Neural crest cell (in vitro differentiated cells): ENCODE data around the gene FGD5. TPM values are rescaled to one million over a fixed set of nuclear protein-coding genes. Genes with fewer than 3 reads are reported as not detected.

Source experiments
- DNase-seq: peaks from one replicate; pipeline ENCODE4 v3.0.0; 2021; ENCODE audit warnings: low read depth, mixed read lengths, low spot score
- H3K27ac Mint-ChIP-seq: one replicate; pipeline ENCODE4 v1.8.0; 2021; ENCODE audit warnings: mild to moderate bottlenecking, mixed read lengths; ENCODE audit not compliant: unreplicated experiment
- H3K27me3 Mint-ChIP-seq: 2 replicates; pipeline ENCODE4 v1.8.0; 2021; ENCODE audit warnings: low read depth, mild to moderate bottlenecking, mixed read lengths
- H3K36me3 Mint-ChIP-seq: 2 replicates; pipeline ENCODE4 v1.8.0; 2021; ENCODE audit warnings: low read depth, mild to moderate bottlenecking, mixed read lengths
- H3K4me1 Mint-ChIP-seq: 2 replicates; pipeline ENCODE4 v1.8.0; 2021; ENCODE audit warnings: mixed read lengths
- H3K4me3 Mint-ChIP-seq: one replicate; pipeline ENCODE4 v1.8.0; 2021; ENCODE audit warnings: mild to moderate bottlenecking, mixed read lengths
- H3K9me3 Mint-ChIP-seq: 2 replicates; pipeline ENCODE4 v1.8.0; 2021; ENCODE audit warnings: mixed read lengths
- total RNA-seq: library from RNA; stranded (reverse); gene quantifications from 2 replicates; pipeline ENCODE4 v1.2.1, GENCODE V29; 2021
- TF ChIP-seq, protein P1 (sequence below): fragments of 200-600 bp; sonication (generic); conservative IDR thresholded peaks from 2 replicates; pipeline ENCODE4 v1.5.0; 2021; ENCODE audit warnings: antibody characterized with exemption, mild to moderate bottlenecking

Gene FGD5
- total RNA-seq, 1 donor from 2014 or later: 0.61 TPM

DNA sequence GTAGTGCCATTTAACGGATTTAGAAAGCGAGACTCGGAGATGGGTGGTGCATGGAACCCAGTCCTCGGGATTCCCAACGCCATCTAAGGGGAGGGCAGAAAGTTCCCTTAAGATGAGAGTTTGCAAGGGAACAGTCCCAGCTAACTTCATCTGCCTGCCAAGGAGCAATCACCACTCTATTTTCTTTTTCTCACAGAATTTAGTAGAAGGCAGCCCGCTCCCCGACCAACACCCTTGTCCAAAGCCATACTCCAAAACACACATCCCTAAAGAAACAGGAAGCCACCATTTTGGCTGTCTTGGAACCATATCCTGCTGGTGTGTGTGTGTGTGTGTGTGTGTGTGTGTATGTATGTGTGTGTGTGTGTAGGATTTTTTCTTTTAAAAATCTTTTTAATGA, 7.1 kb upstream of the FGD5 start:
- peaks cover 91% of the 10 kb centered on the region for H3K27me3 Mint-ChIP-seq
- H3K9me3 Mint-ChIP-seq: no peaks in the 10 kb centered on the region
- no peaks in the 10 kb centered on the region for H3K36me3 Mint-ChIP-seq
- H3K4me3 Mint-ChIP-seq: peak overlapping the region; percentile 82
- H3K4me1 Mint-ChIP-seq: peaks cover 3% of the 10 kb centered on the region
- DNase-seq: no peak
- TF ChIP-seq, protein P1, sequence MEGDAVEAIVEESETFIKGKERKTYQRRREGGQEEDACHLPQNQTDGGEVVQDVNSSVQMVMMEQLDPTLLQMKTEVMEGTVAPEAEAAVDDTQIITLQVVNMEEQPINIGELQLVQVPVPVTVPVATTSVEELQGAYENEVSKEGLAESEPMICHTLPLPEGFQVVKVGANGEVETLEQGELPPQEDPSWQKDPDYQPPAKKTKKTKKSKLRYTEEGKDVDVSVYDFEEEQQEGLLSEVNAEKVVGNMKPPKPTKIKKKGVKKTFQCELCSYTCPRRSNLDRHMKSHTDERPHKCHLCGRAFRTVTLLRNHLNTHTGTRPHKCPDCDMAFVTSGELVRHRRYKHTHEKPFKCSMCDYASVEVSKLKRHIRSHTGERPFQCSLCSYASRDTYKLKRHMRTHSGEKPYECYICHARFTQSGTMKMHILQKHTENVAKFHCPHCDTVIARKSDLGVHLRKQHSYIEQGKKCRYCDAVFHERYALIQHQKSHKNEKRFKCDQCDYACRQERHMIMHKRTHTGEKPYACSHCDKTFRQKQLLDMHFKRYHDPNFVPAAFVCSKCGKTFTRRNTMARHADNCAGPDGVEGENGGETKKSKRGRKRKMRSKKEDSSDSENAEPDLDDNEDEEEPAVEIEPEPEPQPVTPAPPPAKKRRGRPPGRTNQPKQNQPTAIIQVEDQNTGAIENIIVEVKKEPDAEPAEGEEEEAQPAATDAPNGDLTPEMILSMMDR: no peak
- no peak overlapping the region for H3K27ac Mint-ChIP-seq

DNA sequence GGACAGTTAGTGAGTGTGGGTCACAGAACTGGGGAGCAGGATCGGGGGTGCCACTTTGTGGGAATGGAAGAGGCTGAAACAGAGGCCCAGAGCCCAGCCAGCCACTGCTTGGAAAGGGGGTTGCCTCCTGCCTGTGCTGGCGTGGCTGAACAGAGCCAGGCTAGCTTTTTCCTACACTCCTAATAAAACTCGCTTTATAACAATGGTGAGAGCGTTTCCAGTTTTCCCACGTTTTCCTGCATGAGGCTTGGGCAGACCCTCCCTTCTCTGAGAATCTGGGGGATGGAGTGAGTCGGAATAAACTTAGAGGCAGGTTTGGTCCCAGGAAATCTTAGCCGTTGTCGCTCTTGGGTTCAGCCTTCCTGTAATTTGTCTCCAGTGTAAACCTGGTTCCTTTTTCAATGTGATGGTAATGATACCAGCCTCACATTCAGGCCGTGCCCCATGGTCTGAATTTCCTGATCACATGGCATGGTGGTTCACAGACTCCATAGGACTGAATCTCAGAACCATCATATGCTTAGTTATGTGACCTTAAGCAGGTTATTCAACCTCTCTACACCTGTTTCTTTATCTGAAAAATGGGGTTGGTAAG, 6.5 kb upstream of the FGD5 start:
- peaks cover 86% of the 10 kb centered on the region for H3K27me3 Mint-ChIP-seq
- H3K4me1 Mint-ChIP-seq: peaks cover 3% of the 10 kb centered on the region
- no peaks in the 10 kb centered on the region for H3K36me3 Mint-ChIP-seq
- TF ChIP-seq, protein P1: no peak
- peak overlapping the region; percentile 47 for H3K4me3 Mint-ChIP-seq
- no peak overlapping the region for H3K27ac Mint-ChIP-seq
- DNase-seq: no peak
- H3K9me3 Mint-ChIP-seq: no peaks in the 10 kb centered on the region

DNA sequence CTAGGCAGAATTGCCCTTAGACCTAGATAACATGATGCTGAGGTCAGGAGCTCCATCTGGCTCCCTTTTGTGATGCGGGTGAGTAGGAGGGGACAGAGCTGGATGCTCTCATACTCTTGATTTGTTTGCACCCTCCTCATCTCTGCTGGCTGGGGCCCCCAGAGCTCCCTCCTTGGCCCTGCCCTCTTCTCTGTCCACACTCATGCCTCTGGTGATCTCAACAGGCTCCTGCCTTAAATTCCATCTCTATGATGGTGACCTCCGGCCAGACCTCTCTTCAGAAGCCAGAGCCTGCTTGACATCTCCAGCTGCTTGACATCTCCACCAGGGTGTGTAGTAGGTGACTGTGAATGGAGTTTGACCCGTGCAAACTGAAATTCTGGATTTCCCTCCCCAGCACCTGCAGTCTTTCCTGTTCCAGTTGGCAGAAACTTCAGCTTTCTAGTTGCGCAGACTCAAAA, 4.3 kb upstream of the FGD5 start:
- peaks cover 72% of the 10 kb centered on the region for H3K27me3 Mint-ChIP-seq
- DNase-seq: no peak
- no peaks in the 10 kb centered on the region for H3K36me3 Mint-ChIP-seq
- no peak overlapping the region for H3K4me3 Mint-ChIP-seq
- no peak overlapping the region for H3K27ac Mint-ChIP-seq
- TF ChIP-seq, protein P1: no peak
- H3K4me1 Mint-ChIP-seq: peaks cover 3% of the 10 kb centered on the region
- H3K9me3 Mint-ChIP-seq: no peaks in the 10 kb centered on the region

DNA sequence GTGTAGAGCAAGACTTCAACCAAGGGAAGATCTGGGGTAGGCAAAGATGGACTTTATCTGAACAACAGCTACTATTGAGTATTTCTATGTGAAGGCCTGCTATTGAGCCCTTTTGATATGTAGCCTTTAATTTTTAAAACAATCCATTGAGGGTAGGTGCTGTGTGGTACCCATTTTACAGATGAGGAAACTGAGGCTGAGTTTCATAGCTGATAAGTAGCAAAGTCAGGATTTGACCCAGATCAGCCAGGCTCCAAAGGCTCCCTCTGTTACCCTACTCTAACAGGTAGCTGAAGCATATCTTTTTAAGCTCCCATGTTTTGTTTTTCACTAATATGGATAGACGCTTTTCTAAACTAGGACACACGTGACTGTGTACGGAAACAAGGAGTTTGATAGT, 2.4 kb upstream of the FGD5 start:
- Mint-ChIP-seq H3K9me3 (no peaks in the 10 kb centered on the region), H3K36me3 (no peaks in the 10 kb centered on the region), H3K4me1 (no peaks in the 10 kb centered on the region), H3K4me3 (no peak overlapping the region), H3K27me3 (peaks cover 57% of the 10 kb centered on the region), H3K27ac (no peak overlapping the region)
- TF ChIP-seq, protein P1: no peak
- DNase-seq: no peak

DNA sequence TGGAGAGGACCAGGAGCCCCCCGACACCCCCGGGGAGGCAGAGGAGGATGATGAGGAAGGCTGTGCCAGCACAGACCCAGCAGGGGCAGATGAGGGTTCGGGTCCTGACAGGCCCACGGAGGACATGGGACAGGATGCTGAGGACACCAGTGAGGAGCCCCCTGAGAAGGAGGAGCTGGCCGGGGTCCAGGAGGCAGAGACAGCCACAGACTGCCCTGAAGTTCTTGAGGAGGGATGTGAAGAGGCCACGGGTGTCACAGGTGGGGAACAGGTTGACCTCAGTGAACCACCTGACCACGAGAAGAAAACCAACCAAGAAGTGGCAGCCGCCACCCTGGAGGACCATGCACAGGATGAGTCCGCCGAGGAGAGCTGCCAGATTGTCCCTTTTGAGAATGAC, 909 bp downstream of the FGD5 start:
- no peak overlapping the region for H3K4me3 Mint-ChIP-seq
- H3K9me3 Mint-ChIP-seq: no peaks in the 10 kb centered on the region
- no peak overlapping the region for H3K27ac Mint-ChIP-seq
- DNase-seq: no peak
- TF ChIP-seq, protein P1: no peak
- peaks cover 46% of the 10 kb centered on the region for H3K27me3 Mint-ChIP-seq
- peaks cover 12% of the 10 kb centered on the region for H3K4me1 Mint-ChIP-seq
- H3K36me3 Mint-ChIP-seq: no peaks in the 10 kb centered on the region
